Liver (tissue), 9 donors: ENCODE measurements around the gene PRG3. TPM values are rescaled to one million over a fixed set of nuclear protein-coding genes. Genes with fewer than 3 reads are reported as not detected.
"Not testable (repeated sequence)": the region's sequence is repeated elsewhere in the genome, so short reads cannot be mapped to it uniquely, and the experiment has no call there.

Experiments used
- DNase-seq: peaks from one replicate; pipeline ENCODE4 v3.0.0-alpha.2; 2017; ENCODE audit warnings: low spot score
- H3K27ac ChIP-seq, 2 donors: one replicate each; pipeline ENCODE4 v1.7.0; 2013; ENCODE audit warnings: inconsistent platforms in 2 of 2, low read length in 2 of 2, control low read depth in 1 of 2, low read depth in 1 of 2, mild to moderate bottlenecking in 1 of 2
- H3K27me3 ChIP-seq, 4 donors: one replicate each; pipeline versions ENCODE4 v1.6.1 to v1.7.0; 2013; ENCODE audit warnings: low read length in 3 of 4, inconsistent platforms in 1 of 4, mild to moderate bottlenecking in 1 of 4, moderate library complexity in 1 of 4; ENCODE audit not compliant: control insufficient read depth in 4 of 4, insufficient read depth in 4 of 4
- H3K36me3 ChIP-seq, 4 donors: one replicate each; pipeline versions ENCODE4 v1.6.1 to v1.7.0; 2013; ENCODE audit warnings: low read length in 3 of 4, mild to moderate bottlenecking in 3 of 4, low read depth in 1 of 4, moderate library complexity in 1 of 4; ENCODE audit not compliant: control insufficient read depth in 4 of 4, insufficient read depth in 3 of 4
- H3K4me1 ChIP-seq, 4 donors: one replicate each; pipeline versions ENCODE4 v1.6.1 to v1.7.0; 2013; ENCODE audit warnings: low read length in 3 of 4, mild to moderate bottlenecking in 3 of 4, moderate library complexity in 1 of 4; ENCODE audit not compliant: control insufficient read depth in 4 of 4, insufficient read depth in 4 of 4
- H3K4me3 ChIP-seq, 3 donors: one replicate each; pipeline versions ENCODE4 v1.6.1 to v1.7.0; 2013; ENCODE audit warnings: low read length in 3 of 3, control low read depth in 1 of 3, low read depth in 1 of 3, mild to moderate bottlenecking in 1 of 3
- H3K9ac ChIP-seq, 2 donors: one replicate each; pipeline ENCODE4 v1.7.0; 2013; ENCODE audit warnings: low read length in 2 of 2, mild to moderate bottlenecking in 2 of 2, moderate library complexity in 2 of 2, control low read depth in 1 of 2, low read depth in 1 of 2
- H3K9me3 ChIP-seq, 4 donors: one replicate each; pipeline versions ENCODE4 v1.6.1 to v1.7.0; 2013; ENCODE audit warnings: low read length in 3 of 4; ENCODE audit not compliant: control insufficient read depth in 4 of 4
- ATF3 ChIP-seq: IDR thresholded peaks from 2 replicates; pipeline ENCODE4 v1.6.1; 2016; ENCODE audit warnings: antibody characterized with exemption
- CTCF ChIP-seq: fragments of 150-350 bp; IDR thresholded peaks from 2 replicates; pipeline ENCODE4 v1.5.1; 2017; ENCODE audit warnings: improper control_type of control experiment, low read depth, low read length; ENCODE audit not compliant: missing input control
- EGR1 ChIP-seq, 2 donors: IDR thresholded peaks; 2 replicates each; pipeline ENCODE4 v1.6.1; 2016 to 2018; ENCODE audit warnings: antibody characterized with exemption in 2 of 2, low read depth in 2 of 2
- FOXA2 ChIP-seq: IDR thresholded peaks from 2 replicates; pipeline ENCODE4 v1.6.1; 2016; ENCODE audit warnings: antibody characterized with exemption
- HNF4A ChIP-seq, 2 donors: conservative IDR thresholded peaks; 2 replicates each; pipeline ENCODE4 v1.6.1; 2016; ENCODE audit warnings: antibody characterized with exemption in 2 of 2, mild to moderate bottlenecking in 2 of 2
- HNF4G ChIP-seq: IDR thresholded peaks from 2 replicates; pipeline ENCODE4 v1.6.1; 2016; ENCODE audit warnings: antibody characterized with exemption
- JUND ChIP-seq, 2 donors: IDR thresholded peaks; 2 replicates each; pipeline ENCODE4 v1.6.1; 2016; ENCODE audit warnings: antibody characterized with exemption in 2 of 2
- MAX ChIP-seq: IDR thresholded peaks from 2 replicates; pipeline ENCODE4 v1.6.1; 2016; ENCODE audit warnings: antibody characterized with exemption
- NR2F2 ChIP-seq: IDR thresholded peaks from 2 replicates; pipeline ENCODE4 v1.6.1; 2016; ENCODE audit warnings: antibody characterized with exemption
- RAD21 ChIP-seq, 2 donors: IDR thresholded peaks; 2 replicates each; pipeline ENCODE4 v1.6.1; 2016; ENCODE audit warnings: antibody characterized with exemption in 2 of 2, mild to moderate bottlenecking in 2 of 2
- REST ChIP-seq: IDR thresholded peaks from 2 replicates; pipeline ENCODE4 v1.6.1; 2016; ENCODE audit warnings: antibody characterized with exemption, mild to moderate bottlenecking
- RXRA ChIP-seq, 2 donors: IDR thresholded peaks; 2 replicates each; pipeline ENCODE4 v1.6.1; 2017 to 2018; ENCODE audit warnings: antibody characterized with exemption in 2 of 2, mild to moderate bottlenecking in 1 of 2
- SP1 ChIP-seq: IDR thresholded peaks from 2 replicates; pipeline ENCODE4 v1.6.1; 2018; ENCODE audit warnings: antibody characterized with exemption, mild to moderate bottlenecking
- TAF1 ChIP-seq: conservative IDR thresholded peaks from 2 replicates; pipeline ENCODE4 v1.6.1; 2016; ENCODE audit warnings: antibody characterized with exemption, mild to moderate bottlenecking
- YY1 ChIP-seq: IDR thresholded peaks from 2 replicates; pipeline ENCODE4 v1.6.1; 2016; ENCODE audit warnings: antibody characterized with exemption, mild to moderate bottlenecking
- ZBTB33 ChIP-seq: IDR thresholded peaks from 2 replicates; pipeline ENCODE4 v1.6.1; 2016; ENCODE audit warnings: antibody characterized with exemption
- WGBS: extraction: QIAGEN DNeasy Blood & Tissue Kit; methylation state at CpG from one replicate; pipeline ENCODE4 v1.1.7; 2013; 5-methylcytosine and 5-hydroxymethylcytosine counted together
- polyA plus RNA-seq, 2 donors: library from polyadenylated mRNA; stranded (reverse) in 1 of 2; unstranded in 1 of 2; fragments of 200-250 nt in 1 of 2; fragments of >200 nt in 1 of 2; fragmentation: Nextera tagmentation in 1 of 2; extraction: Ambion mirVana in 1 of 2; gene quantifications; one replicate each; pipeline versions ENCODE4 v1.2.1 to v1.2.3, GENCODE V29; 2013 to 2015
- total RNA-seq, 2 donors: library from RNA; depleted of rRNA; stranded (reverse); fragments of >200 nt; gene quantifications; one replicate each; pipeline ENCODE4 v1.2.3, GENCODE V29; 2014
- donor health status: healthy.
- donor health status: healthy.
- donor health status: healthy.
- donor health status: healthy.
- donor health status: healthy.

PRG3 gene
- total and polyA plus RNA-seq, 4 donors, result 0.22 to 4.9 TPM; not detected in 2

- Histone ChIP-seq H3K27ac (no peak within 1 kb of the TSS), H3K4me3 (no peak within 1 kb of the TSS), H3K9me3 (no peaks in the 10 kb centered on the region), H3K27me3 (no peaks in the 10 kb centered on the region), H3K36me3 (peaks cover 0 to 2% (median under 1%) of the 10 kb centered on the region in 4 donors), H3K9ac (no peak within 1 kb of the TSS), H3K4me1 (peaks cover 2 to 18% (median 13%) of the 10 kb centered on the region in 4 donors)
- no peak for DNase-seq
- 67% methylated on average over 4 of the region's 4 CpGs for WGBS
- TF ChIP-seq RAD21 (IDR thresholded peaks at IDR 0.05) (no peak), ATF3 (no peak), SP1 (no peak), FOXA2 (no peak), EGR1 (IDR thresholded peaks at IDR 0.05; ENCODE audit: low read depth in 2 of 2) (no peak), ZBTB33 (no peak), HNF4G (no peak), NR2F2 (no peak), HNF4A (conservative IDR thresholded peaks at IDR 0.05) (no peak), TAF1 (no peak)
Measured at GRCh38 chr11:57338142-57338541, 42.8 kb downstream of the PRG3 start, which contains the start of gene P2RX3. P2RX3 (plus strand) TSS chr11:57338352; CDS start chr11:57338551, 199 bp downstream.

GRCh38 chr11:57336856-57337255, 44.1 kb downstream of the PRG3 start:
- not testable (repeated sequence) for H3K27me3 ChIP-seq, DNase-seq, H3K9ac ChIP-seq, H3K4me3 ChIP-seq, H3K27ac ChIP-seq, H3K9me3 ChIP-seq
- 93% methylated on average over 6 of the region's 6 CpGs for WGBS
- peaks cover 2 to 18% (median 13%) of the 10 kb centered on the region in 4 donors for H3K4me1 ChIP-seq
- H3K36me3 ChIP-seq, result peaks cover 0 to 15% (median 11%) of the 10 kb centered on the region in 4 donors

GRCh38 chr11:57336111-57336666, 44.8 kb downstream of the PRG3 start:
- 36% methylated on average over 12 of the region's 12 CpGs for WGBS
- H3K9ac ChIP-seq, result peak overlapping the region; percentile 3 to 82
- peaks cover 2 to 21% (median 17%) of the 10 kb centered on the region in 4 donors for H3K36me3 ChIP-seq
- H3K4me3 ChIP-seq, result peak overlapping the region; percentile 4 to 90 (median 79)
- peak overlapping the region; percentile 5 to 78 for H3K27ac ChIP-seq
- DNase-seq, result no peak
- peaks cover 2 to 18% (median 13%) of the 10 kb centered on the region in 4 donors for H3K4me1 ChIP-seq
- H3K9me3 ChIP-seq, result no peaks in the 10 kb centered on the region
- TF ChIP-seq RXRA (IDR thresholded peaks at IDR 0.05) (no peak), SP1 (no peak), EGR1 (IDR thresholded peaks at IDR 0.05; ENCODE audit: low read depth in 2 of 2) (no peak), TAF1 (no peak), NR2F2 (no peak), MAX (no peak), HNF4A (conservative IDR thresholded peaks at IDR 0.05) (no peak), ZBTB33 (no peak), YY1 (no peak), FOXA2 (no peak), HNF4G (no peak), CTCF (no peak), REST (no peak), JUND (IDR thresholded peaks at IDR 0.05) (no peak), RAD21 (IDR thresholded peaks at IDR 0.05) (no peak)
- no peaks in the 10 kb centered on the region for H3K27me3 ChIP-seq
